HepG2 (cell line): Measurements from ENCODE around the gene BCL2. TPM values are rescaled to one million over a fixed set of nuclear protein-coding genes. Genes with fewer than 3 reads are reported as not detected.

Experiments
- ATAC-seq: fragments of 200-7000 bp; cut with Tn5 transposase; 3 replicates; pipeline ENCODE4 v1.9.1; 2020; ENCODE audit warnings: mild to moderate bottlenecking, moderate library complexity
- BruUV-seq: library from RNA; stranded (reverse); fragments of 400-500 nt; replicated peaks from 2 replicates; lab custom pipeline; 2021; lab: Mats Ljungman, UMichigan
- CTCF ChIA-PET: fragments of 300-600 bp; formaldehyde crosslinking; extraction: SDS; loops from one replicate; lab custom pipeline; 2021; ENCODE audit warnings: low total read pairs, inconsistent platforms, low intra/inter-chr PET ratio; lab: Yijun Ruan, JAX
- POLR2A ChIA-PET: fragments of 350-600 bp; sonication (Branson Sonifier 250); formaldehyde crosslinking; loops from one replicate; lab custom pipeline; 2020; ENCODE audit warnings: antibody characterized with exemption, inconsistent platforms; lab: Yijun Ruan, JAX
- DNase-seq: peaks from one replicate; pipeline ENCODE4 v3.0.0-alpha.2; 2015; ENCODE audit warnings: low spot score
- FAIRE-seq: peaks from 3 replicates; lab custom pipeline; 2011; peaks lifted over from hg19 to GRCh38; lab: Jason Lieb, UNC
- H2AFZ ChIP-seq: one replicate; pipeline ENCODE4 v1.6.1; 2011; ENCODE audit warnings: low read length, inconsistent platforms
- H3K27ac ChIP-seq: fragments of 300-600 bp; 3 replicates; pipeline ENCODE4 v1.8.0; 2011; ENCODE audit warnings: mixed run types, mild to moderate bottlenecking, mixed read lengths, low read length, inconsistent platforms; ENCODE audit not compliant: insufficient read depth; ENCODE audit errors: extremely low read length
- H3K27me3 ChIP-seq, 2 experiments: fragments of 200-600 bp in 1 of 2; 2 replicates in 1 of 2; 3 replicates in 1 of 2; pipeline versions ENCODE4 v1.6.0 to v1.8.0; 2011; ENCODE audit warnings: low read length in 2 of 2, mild to moderate bottlenecking in 2 of 2, moderate library complexity in 2 of 2, inconsistent platforms in 1 of 2; ENCODE audit not compliant: insufficient read depth in 2 of 2, control insufficient read depth in 1 of 2
- H3K36me3 ChIP-seq, 2 experiments: fragments of 200-600 bp in 1 of 2; replicated peaks in 1 of 2; 2 replicates in 1 of 2; 3 replicates in 1 of 2; pipeline versions ENCODE4 v1.5.1 to v1.8.0; 2011; ENCODE audit warnings: low read length in 2 of 2, inconsistent platforms in 1 of 2; ENCODE audit not compliant: insufficient read depth in 2 of 2, control insufficient read depth in 1 of 2
- H3K4me1 ChIP-seq: 2 replicates; pipeline ENCODE4 v1.5.1; 2012; ENCODE audit warnings: low read length, inconsistent platforms; ENCODE audit not compliant: insufficient read depth
- H3K4me2 ChIP-seq: 2 replicates; pipeline ENCODE4 v1.6.0; 2011; ENCODE audit warnings: low read depth, low read length, inconsistent platforms
- H3K4me3 ChIP-seq, 3 experiments: fragments of 200-600 bp in 1 of 3; sonication (generic), shearing (Covaris generic) in 1 of 3; replicated peaks in 1 of 3; 2 replicates each; pipeline ENCODE4 v1.5.1; 2011 to 2016; ENCODE audit warnings: low read length in 3 of 3, inconsistent platforms in 2 of 3, low read depth in 2 of 3, mild to moderate bottlenecking in 2 of 3, control low read depth in 1 of 3, mixed read lengths in 1 of 3; ENCODE audit not compliant: insufficient read depth in 1 of 3
- H3K79me2 ChIP-seq: one replicate; pipeline ENCODE4 v1.6.1; 2011; ENCODE audit warnings: low read length, inconsistent platforms; ENCODE audit not compliant: insufficient read depth
- H3K9ac ChIP-seq: 2 replicates; pipeline ENCODE4 v1.6.0; 2011; ENCODE audit warnings: mild to moderate bottlenecking, low read depth, low read length, inconsistent platforms; ENCODE audit not compliant: insufficient read depth
- H3K9me3 ChIP-seq: 2 replicates; pipeline ENCODE4 v1.5.1; 2012; ENCODE audit warnings: mild to moderate bottlenecking, low read length
- H4K20me1 ChIP-seq: 2 replicates; pipeline ENCODE4 v1.6.0; 2011; ENCODE audit warnings: inconsistent platforms, mild to moderate bottlenecking, low read length, moderate library complexity; ENCODE audit not compliant: insufficient read depth
- CCDC6 ChIP-seq: sonication (generic); formaldehyde crosslinking; IDR thresholded peaks from 2 replicates; pipeline ENCODE4 v1.8.1; 2022; ENCODE audit warnings: mild to moderate bottlenecking, missing genetic modification reagents, moderate library complexity
- FOXA3 ChIP-seq: IDR thresholded peaks from 2 replicates; pipeline ENCODE4 v1.6.1; 2016; ENCODE audit warnings: missing genetic modification reagents, missing compliant biosample characterization
- KLF11 ChIP-seq: IDR thresholded peaks from 2 replicates; pipeline ENCODE4 v1.6.1; 2016; ENCODE audit warnings: missing compliant biosample characterization
- SAFB2 ChIP-seq: sonication (generic); formaldehyde crosslinking; IDR thresholded peaks from 2 replicates; pipeline ENCODE4 v1.5.1; 2020; ENCODE audit warnings: missing genetic modification reagents, low read depth, mild to moderate bottlenecking, borderline replicate concordance
- SIN3B ChIP-seq: fragments of 150-350 bp; IDR thresholded peaks from 2 replicates; pipeline ENCODE4 v1.6.1; 2014; ENCODE audit warnings: low read length
- SNAPC4 ChIP-seq: sonication (generic); formaldehyde crosslinking; IDR thresholded peaks from 2 replicates; pipeline ENCODE4 v1.4.0; 2020; ENCODE audit warnings: mild to moderate bottlenecking, missing genetic modification reagents
- TRIM22 ChIP-seq: fragments of 450-650 bp; IDR thresholded peaks from 2 replicates; pipeline ENCODE4 v1.6.1; 2017
- ZEB1 ChIP-seq: IDR thresholded peaks from 2 replicates; pipeline ENCODE4 v1.6.1; 2012; ENCODE audit warnings: mild to moderate bottlenecking, low read depth, inconsistent platforms; ENCODE audit not compliant: insufficient replicate concordance
- ZNF20 ChIP-seq: sonication (generic); formaldehyde crosslinking; IDR thresholded peaks from 2 replicates; pipeline ENCODE4 v1.4.0; 2020; ENCODE audit warnings: mild to moderate bottlenecking, moderate library complexity, missing genetic modification reagents
- ZNF546 ChIP-seq: sonication (generic); formaldehyde crosslinking; conservative IDR thresholded peaks from 2 replicates; pipeline ENCODE4 v1.8.1; 2023; ENCODE audit warnings: mild to moderate bottlenecking, missing genetic modification reagents
- ZNF784 ChIP-seq: sonication (generic); formaldehyde crosslinking; IDR thresholded peaks from 2 replicates; pipeline ENCODE4 v1.5.1; 2020; ENCODE audit warnings: missing genetic modification reagents, mild to moderate bottlenecking, borderline replicate concordance
- WGBS: methylation state at CpG from one replicate; pipeline ENCODE4 v1.1.6; 2017; ENCODE audit warnings: low lambda C conversion rate; 5-methylcytosine and 5-hydroxymethylcytosine counted together
- in situ Hi-C: cut with HindIII; loops from 2 replicates; pipeline ENCODE4 v1.10.0; 2017; ENCODE audit warnings: low pct_unique_long_range_greater_than_20kb; ENCODE audit not compliant: extremely low pct_ligation_motif_present
- intact Hi-C: fragments of 100-400 bp; cut with micrococcal nuclease; formaldehyde crosslinking; loops from one replicate; pipeline ENCODE4 v1.10.0; 2022; ENCODE audit not compliant: unreplicated experiment
- polyA plus RNA-seq, 8 experiments: library from polyadenylated mRNA; depleted of rRNA in 3 of 8; stranded (reverse) in 7 of 8; unstranded in 1 of 8; fragments of >200 nt; fragmentation: Illumina TruSeq in 4 of 8; extraction: Trizol in 4 of 8; gene quantifications; 2 replicates each; pipeline versions ENCODE4 v1.2.1 to v1.2.3, GENCODE V29; 2011 to 2016; ENCODE audit warnings: low read depth in 4 of 8, missing spikeins in 1 of 8, mixed read lengths in 1 of 8; ENCODE audit not compliant: insufficient read depth in 1 of 8
- total RNA-seq, 5 experiments: library from RNA; depleted of rRNA; stranded (reverse); fragments of >200 nt; fragmentation: Illumina TruSeq; extraction: Trizol; gene quantifications; 2 replicates each; pipeline ENCODE4 v1.2.3, GENCODE V29; 2016; ENCODE audit warnings: low read depth in 1 of 5

Gene BCL2
- total and polyA plus RNA-seq, 2 of the 13 experiments (the other 11 are each of a cell fraction or from before 2014, with no cell fraction given), result 0.07 to 0.53 TPM

- TF ChIP-seq TRIM22, result no peak
- TF ChIP-seq ZNF20 (CRISPR knock-in tag), result no peak
- TF ChIP-seq ZEB1, result no peak
- TF ChIP-seq SAFB2 (CRISPR knock-in tag), result no peak
- no peak for TF ChIP-seq SIN3B
- no peak for TF ChIP-seq FOXA3 (CRISPR knock-in tag)
- no peak for TF ChIP-seq ZNF546 (CRISPR knock-in tag)
- TF ChIP-seq, all 625 proteins: peak for 0
Measured at GRCh38 chr18:63087421-63088230, 231.9 kb downstream of the BCL2 start (continued).

GRCh38 chr18:63085611-63086010, 234.0 kb downstream of the BCL2 start:
- no peaks in the 10 kb centered on the region for H4K20me1 ChIP-seq
- ATAC-seq (no peak), FAIRE-seq (no peak)
- peaks cover 0 to 14% of the 10 kb centered on the region in 2 experiments; a peak in 2 of 5 replicates for H3K27me3 ChIP-seq
- no peak overlapping the region for H3K27ac ChIP-seq
- H3K4me2 ChIP-seq, result no peak overlapping the region
- H2AFZ ChIP-seq, result no peak overlapping the region
- no peaks in the 10 kb centered on the region for H3K79me2 ChIP-seq
- no peak overlapping the region for H3K4me3 ChIP-seq
- no peaks in the 10 kb centered on the region for H3K4me1 ChIP-seq
- no peak for TF ChIP-seq SNAPC4 (CRISPR knock-in tag)
- no peak for TF ChIP-seq ZNF784 (CRISPR knock-in tag)
- TF ChIP-seq KLF11 (CRISPR knock-in tag), result no peak
- TF ChIP-seq CCDC6 (CRISPR knock-in tag), result no peak
- TF ChIP-seq, all 625 proteins: peak for 0
- CTCF ChIA-PET, result no interaction called here
- Histone ChIP-seq H3K9me3 (no peaks in the 10 kb centered on the region), H3K36me3 (no peaks in the 10 kb centered on the region), H3K9ac (no peak overlapping the region)
- 36% methylated on average over 4 of the region's 5 CpGs for WGBS
- BruUV-seq, result no TSS peak
- no peak for DNase-seq
- in situ Hi-C loops, result no loop called here
- POLR2A ChIA-PET, result no interaction called here
- intact Hi-C loops, result no loop called here
